GM13976 (cell line): ENCODE measurements around the gene SNX14.
A peak's percentile ranks its signal among the peaks of the same experiment; 100 is the strongest.
"Not testable (repeated sequence)": the region's sequence is repeated elsewhere in the genome, so short reads cannot be mapped to it uniquely, and the experiment has no call there.

ENCODE experiments used
- DNase-seq: peaks from one replicate; pipeline ENCODE4 v3.0.0; 2012; ENCODE audit warnings: low spot score
- CTCF ChIP-seq: IDR thresholded peaks from 2 replicates; pipeline ENCODE4 v1.5.1; 2012; ENCODE audit warnings: borderline replicate concordance, mild to moderate bottlenecking; ENCODE audit not compliant: insufficient read depth; ENCODE audit errors: extremely low read depth, missing control alignments, control extremely low read depth
- in situ Hi-C: fragments of 300-500 bp; cut with MboI; formaldehyde crosslinking; loops from one replicate; pipeline ENCODE4 v1.12.0; 2022; ENCODE audit warnings: low sequenced_read_pairs, mixed read lengths, inconsistent platforms; ENCODE audit not compliant: unreplicated experiment

The SNX14 gene

DNA sequence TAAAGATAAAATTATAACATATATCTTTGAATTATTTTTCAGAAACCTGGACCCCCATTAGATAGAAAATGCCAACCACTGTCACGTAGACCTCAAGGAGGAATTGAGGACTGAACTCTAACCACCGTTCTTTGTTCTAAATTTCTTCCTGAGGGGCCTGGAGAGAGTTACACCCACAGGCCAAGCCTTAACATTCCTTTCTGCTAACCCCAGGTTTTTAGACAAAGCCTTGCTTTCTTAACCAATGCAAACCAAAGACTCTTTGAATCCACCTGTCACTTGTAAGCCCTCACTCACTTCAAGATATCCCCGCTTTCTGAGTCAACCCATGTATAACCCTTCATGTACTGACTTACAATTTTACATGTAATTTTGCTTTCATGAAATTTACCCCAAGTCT, 41.0 kb downstream of the SNX14 start:
- no peak for DNase-seq
- no peak for TF ChIP-seq CTCF
- in situ Hi-C loops, result no loop called here

DNA sequence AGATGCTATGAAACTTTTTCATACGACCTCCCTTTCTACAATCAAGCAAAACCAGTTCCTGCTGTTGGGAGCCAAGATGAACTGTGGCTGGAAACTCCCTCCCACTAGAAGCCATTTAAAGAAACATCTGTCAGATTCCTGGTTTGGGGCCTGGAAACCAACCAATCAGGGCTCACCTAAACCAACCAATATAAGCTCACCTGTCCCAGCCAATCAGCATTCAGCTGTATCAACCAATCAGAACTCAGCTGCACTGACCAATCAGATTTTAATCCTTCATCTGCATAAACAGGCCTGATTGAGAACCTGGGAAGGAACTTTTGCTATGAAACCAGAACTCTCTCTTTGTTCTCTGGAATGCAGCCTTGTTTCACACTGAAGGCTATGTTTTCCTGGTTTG, 42.4 kb downstream of the SNX14 start:
- TF ChIP-seq CTCF, result no peak
- in situ Hi-C loops, result no loop called here
- DNase-seq, result no peak

- DNase-seq, result no peak
- no peak for TF ChIP-seq CTCF
- in situ Hi-C loops, result no loop called here
Measured at GRCh38 chr6:85547719-85548118, 45.9 kb downstream of the SNX14 start.

DNA sequence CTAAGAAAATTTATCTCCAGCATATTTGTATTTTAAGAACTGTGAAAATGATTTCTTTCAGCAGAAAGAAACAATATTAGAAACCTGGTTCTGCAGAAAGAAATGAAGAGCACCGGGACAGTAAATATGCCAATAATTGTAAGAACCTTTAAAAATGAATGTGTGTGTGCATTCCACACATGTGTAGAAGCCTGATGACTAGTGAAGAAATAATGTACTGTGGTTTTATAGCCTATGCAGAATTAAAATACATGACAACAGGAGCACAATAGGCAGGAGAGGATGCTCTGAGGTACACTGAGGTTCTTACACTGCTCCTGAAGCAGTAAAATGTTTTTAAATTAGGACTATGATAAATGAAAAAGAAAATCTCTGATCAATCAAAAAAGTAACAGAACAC, 48.9 kb downstream of the SNX14 start:
- TF ChIP-seq CTCF, result no peak
- DNase-seq, result no peak
- in situ Hi-C loops, result no loop called here

DNA sequence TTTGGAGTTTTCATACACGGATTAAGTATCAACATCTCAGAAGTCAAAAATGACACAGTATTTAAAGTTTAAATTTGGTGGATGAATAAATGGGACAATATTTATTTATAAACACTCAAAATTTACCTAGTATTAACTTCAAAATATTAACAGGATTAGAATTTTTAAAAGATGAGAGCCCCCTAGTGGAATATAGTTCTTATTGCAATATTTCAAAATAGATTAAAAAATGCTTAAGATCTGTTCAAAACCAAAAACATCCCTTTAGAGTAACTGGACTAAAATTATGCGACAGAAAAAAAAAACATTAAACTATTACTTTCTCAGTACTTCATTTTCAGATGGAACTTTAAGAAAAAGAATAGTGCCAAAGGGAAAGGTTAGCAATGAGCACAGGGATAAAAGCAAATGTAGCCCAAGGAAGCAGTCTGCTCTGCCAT, 56.6 kb downstream of the SNX14 start:
- DNase-seq, result peak; percentile 28
- in situ Hi-C loops, result no loop called here
- no peak for TF ChIP-seq CTCF

- in situ Hi-C loops, DNase-seq: not testable (repeated sequence)
Measured at GRCh38 chr6:85524281-85524680, 69.4 kb downstream of the SNX14 start.

DNA sequence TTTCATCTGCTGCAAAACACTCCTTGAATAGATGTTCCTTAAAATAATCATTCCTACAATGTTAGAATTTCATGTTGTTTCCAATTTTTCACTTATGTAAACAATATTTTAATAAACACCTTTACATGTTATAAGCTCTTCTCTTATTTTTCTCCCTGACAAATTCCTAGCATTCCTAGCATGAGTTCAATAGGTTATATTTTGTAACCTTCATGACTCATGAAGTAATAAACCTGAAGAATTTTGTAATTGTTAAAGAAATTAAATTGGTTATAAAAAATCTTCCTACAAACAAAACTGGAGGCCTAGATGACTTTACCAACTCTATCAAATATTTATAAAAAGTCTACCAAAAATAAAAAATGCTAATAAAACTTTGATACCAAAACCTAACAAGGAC, 77.5 kb downstream of the SNX14 start:
- in situ Hi-C loops, result no loop called here
- TF ChIP-seq CTCF, result no peak
- DNase-seq, result no peak
